Osteocyte (in vitro differentiated cells): ENCODE data around the gene MCTP1. TPM values are rescaled to one million over a fixed set of nuclear protein-coding genes. Genes with fewer than 3 reads are reported as not detected.

Experiments used
- DNase-seq: peaks from one replicate; pipeline ENCODE4 v3.0.0; 2021; ENCODE audit warnings: mixed read lengths; ENCODE audit not compliant: unreplicated experiment; ENCODE audit errors: extremely low spot score
- H3K27ac Mint-ChIP-seq: one replicate; pipeline ENCODE4 v1.8.0; 2021; ENCODE audit warnings: mild to moderate bottlenecking, mixed read lengths; ENCODE audit not compliant: unreplicated experiment
- H3K27me3 Mint-ChIP-seq: one replicate; pipeline ENCODE4 v1.8.0; 2021; ENCODE audit warnings: mixed read lengths; ENCODE audit not compliant: unreplicated experiment
- H3K36me3 Mint-ChIP-seq: one replicate; pipeline ENCODE4 v1.8.0; 2021; ENCODE audit warnings: mixed read lengths; ENCODE audit not compliant: unreplicated experiment
- H3K4me1 Mint-ChIP-seq: one replicate; pipeline ENCODE4 v1.8.0; 2021; ENCODE audit warnings: mixed read lengths; ENCODE audit not compliant: unreplicated experiment
- H3K4me3 Mint-ChIP-seq: one replicate; pipeline ENCODE4 v1.8.0; 2021; ENCODE audit warnings: mild to moderate bottlenecking, moderate library complexity, mixed read lengths; ENCODE audit not compliant: unreplicated experiment
- H3K9me3 Mint-ChIP-seq: one replicate; pipeline ENCODE4 v1.8.0; 2021; ENCODE audit warnings: mixed read lengths; ENCODE audit not compliant: unreplicated experiment
- total RNA-seq: library from RNA; stranded (reverse); gene quantifications from 2 replicates; pipeline ENCODE4 v1.2.1, GENCODE V29; 2021
- TF ChIP-seq, protein P1 (sequence below): fragments of 200-600 bp; sonication (generic); IDR thresholded peaks from 2 replicates; pipeline ENCODE4 v1.5.0; 2021; ENCODE audit warnings: antibody characterized with exemption, mild to moderate bottlenecking, moderate library complexity

The MCTP1 gene
- total RNA-seq, 1 donor from 2014 or later = 0.67 TPM

DNA sequence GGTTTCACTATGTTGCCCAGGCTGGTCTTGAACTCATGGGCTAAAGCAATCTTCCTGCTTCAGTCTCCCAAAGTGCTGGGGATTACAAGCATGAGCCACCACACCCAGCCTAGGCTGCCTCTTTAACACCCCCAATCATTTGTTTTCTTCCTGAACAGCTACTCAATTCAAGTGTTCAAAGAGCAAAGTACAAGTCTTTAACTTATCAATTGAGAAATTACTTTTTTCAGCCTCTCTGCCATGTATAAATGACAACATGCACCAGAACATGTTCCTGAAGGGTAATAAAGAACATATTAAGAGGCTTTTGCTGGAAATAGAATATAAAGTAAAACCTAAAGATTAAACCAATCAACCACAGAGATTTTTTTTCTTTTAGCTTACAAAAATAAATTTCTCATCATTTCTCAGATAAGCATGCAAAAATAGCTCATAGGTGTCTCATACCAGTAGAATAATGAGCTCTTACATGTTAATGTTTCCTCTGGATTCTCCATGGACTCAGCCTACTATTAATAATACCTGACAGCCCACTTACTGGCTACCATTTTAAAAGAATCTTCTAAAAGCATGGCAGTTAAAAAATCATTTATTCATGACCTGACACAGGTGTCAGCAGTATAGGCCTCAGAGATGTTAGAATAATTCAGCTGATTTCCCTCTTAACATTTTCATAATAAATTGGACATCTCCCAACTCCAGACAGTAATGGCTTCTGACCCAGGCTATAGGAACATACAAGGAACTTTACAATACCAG lies 60.0 kb downstream of the MCTP1 start:
- H3K4me3 Mint-ChIP-seq = no peak overlapping the region
- no peak for DNase-seq
- no peaks in the 10 kb centered on the region for H3K36me3 Mint-ChIP-seq
- no peaks in the 10 kb centered on the region for H3K9me3 Mint-ChIP-seq
- no peak overlapping the region for H3K27ac Mint-ChIP-seq
- H3K27me3 Mint-ChIP-seq = peaks cover 14% of the 10 kb centered on the region
- TF ChIP-seq, protein P1, sequence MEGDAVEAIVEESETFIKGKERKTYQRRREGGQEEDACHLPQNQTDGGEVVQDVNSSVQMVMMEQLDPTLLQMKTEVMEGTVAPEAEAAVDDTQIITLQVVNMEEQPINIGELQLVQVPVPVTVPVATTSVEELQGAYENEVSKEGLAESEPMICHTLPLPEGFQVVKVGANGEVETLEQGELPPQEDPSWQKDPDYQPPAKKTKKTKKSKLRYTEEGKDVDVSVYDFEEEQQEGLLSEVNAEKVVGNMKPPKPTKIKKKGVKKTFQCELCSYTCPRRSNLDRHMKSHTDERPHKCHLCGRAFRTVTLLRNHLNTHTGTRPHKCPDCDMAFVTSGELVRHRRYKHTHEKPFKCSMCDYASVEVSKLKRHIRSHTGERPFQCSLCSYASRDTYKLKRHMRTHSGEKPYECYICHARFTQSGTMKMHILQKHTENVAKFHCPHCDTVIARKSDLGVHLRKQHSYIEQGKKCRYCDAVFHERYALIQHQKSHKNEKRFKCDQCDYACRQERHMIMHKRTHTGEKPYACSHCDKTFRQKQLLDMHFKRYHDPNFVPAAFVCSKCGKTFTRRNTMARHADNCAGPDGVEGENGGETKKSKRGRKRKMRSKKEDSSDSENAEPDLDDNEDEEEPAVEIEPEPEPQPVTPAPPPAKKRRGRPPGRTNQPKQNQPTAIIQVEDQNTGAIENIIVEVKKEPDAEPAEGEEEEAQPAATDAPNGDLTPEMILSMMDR = no peak
- no peaks in the 10 kb centered on the region for H3K4me1 Mint-ChIP-seq

DNA sequence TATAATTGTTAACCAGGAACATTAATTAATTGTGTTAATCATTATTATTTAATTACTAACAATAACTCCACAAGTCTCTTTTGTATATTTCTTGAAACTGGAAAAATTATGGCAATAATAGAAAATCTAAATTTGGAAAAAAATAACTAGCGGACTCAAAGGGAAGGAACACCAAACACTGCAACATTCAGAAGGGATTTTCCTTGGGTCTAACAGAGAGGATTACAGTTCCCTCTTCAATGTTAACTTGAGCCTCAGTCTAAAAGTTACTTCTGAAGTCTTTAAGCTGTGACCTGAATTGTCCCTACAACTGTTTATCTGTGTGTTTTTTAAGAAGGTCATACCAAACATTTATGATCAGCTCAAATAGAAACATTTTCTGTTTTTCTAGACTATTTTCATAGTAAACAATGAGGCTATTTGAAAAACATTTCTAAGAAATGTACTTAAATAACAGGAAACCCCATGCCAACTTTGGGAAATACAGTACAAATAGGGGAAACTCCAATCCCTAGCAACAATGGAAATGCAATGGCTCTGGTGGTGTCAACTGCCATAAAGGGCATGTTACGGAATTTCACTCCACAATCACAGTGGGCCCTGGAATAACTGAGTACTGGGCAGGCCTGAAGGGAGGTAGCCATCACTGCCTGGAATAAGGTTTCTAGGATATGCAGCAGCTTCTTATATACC lies 61.2 kb downstream of the MCTP1 start:
- H3K4me1 Mint-ChIP-seq = peaks cover 2% of the 10 kb centered on the region
- no peaks in the 10 kb centered on the region for H3K9me3 Mint-ChIP-seq
- H3K36me3 Mint-ChIP-seq = no peaks in the 10 kb centered on the region
- H3K27me3 Mint-ChIP-seq = peaks cover 14% of the 10 kb centered on the region
- TF ChIP-seq, protein P1 = no peak
- H3K4me3 Mint-ChIP-seq = no peak overlapping the region
- no peak for DNase-seq
- no peak overlapping the region for H3K27ac Mint-ChIP-seq

DNA sequence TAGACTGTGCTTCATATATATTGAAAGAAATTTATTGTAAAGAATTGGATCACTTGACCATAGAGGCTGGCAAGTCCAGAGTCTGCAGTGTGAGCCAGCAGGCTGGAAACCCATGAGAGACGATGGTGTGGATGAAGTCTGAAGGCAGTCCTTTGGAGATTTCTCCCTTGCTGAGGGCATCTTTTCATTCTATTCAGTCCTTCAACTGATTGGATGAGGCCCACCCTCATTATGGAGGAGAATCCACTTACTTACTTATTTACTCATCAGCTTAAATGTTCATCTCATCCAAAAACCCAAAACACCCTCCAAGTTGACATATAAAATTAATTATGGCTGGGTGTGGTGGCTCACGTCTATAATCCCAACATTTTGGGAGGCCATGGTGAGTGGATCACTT lies 62.1 kb downstream of the MCTP1 start:
- peaks cover 14% of the 10 kb centered on the region for H3K27me3 Mint-ChIP-seq
- TF ChIP-seq, protein P1 = no peak
- DNase-seq = no peak
- H3K4me1 Mint-ChIP-seq = peaks cover 2% of the 10 kb centered on the region
- H3K27ac Mint-ChIP-seq = no peak overlapping the region
- H3K9me3 Mint-ChIP-seq = no peaks in the 10 kb centered on the region
- H3K36me3 Mint-ChIP-seq = no peaks in the 10 kb centered on the region
- H3K4me3 Mint-ChIP-seq = no peak overlapping the region

DNA sequence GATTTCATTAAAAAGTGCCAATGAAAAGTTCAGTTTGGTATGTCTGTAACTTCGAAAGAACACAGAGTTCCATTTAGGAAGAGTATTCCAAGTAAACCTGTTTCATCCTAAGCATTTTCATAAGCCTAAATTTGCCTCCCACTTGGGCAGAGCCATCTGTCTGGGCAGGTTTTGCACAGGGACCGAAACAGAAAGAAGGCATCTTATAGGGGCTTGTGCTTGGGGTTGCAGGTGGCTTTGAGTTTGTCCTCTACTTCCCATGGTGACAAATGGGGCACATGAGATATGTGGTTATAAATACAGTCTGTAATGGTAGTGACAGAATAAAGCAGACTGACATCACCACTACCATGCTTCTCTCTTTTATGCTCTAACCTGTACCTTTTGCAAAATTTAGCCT lies 63.7 kb downstream of the MCTP1 start:
- TF ChIP-seq, protein P1 = no peak
- Mint-ChIP-seq H3K36me3 (no peaks in the 10 kb centered on the region), H3K9me3 (no peaks in the 10 kb centered on the region), H3K4me1 (peaks cover 2% of the 10 kb centered on the region), H3K27ac (no peak overlapping the region), H3K4me3 (no peak overlapping the region), H3K27me3 (peaks cover 14% of the 10 kb centered on the region)
- no peak for DNase-seq

DNA sequence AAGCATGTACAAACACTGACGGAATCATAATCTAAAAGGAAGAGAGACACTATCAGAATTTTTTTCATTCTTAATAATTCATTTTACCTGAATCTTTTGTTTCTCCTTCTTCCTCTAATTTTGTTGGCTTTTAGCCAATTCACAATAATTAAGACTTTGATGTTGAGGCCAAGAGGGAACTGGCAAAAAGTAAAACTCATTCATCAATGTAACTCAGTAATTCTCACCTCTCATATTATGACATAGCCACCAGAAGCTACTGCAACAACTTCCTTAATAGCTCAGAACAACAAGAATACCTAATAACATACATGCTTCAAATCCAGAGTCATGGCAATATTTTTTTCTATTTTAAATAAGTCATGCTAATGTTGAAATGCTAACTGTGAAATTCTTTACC lies 64.5 kb downstream of the MCTP1 start:
- TF ChIP-seq, protein P1 = no peak

More for the DNA sequence above, 64.5 kb downstream of the MCTP1 start:
- Mint-ChIP-seq H3K4me3 (no peak overlapping the region), H3K27ac (no peak overlapping the region), H3K27me3 (peaks cover 16% of the 10 kb centered on the region), H3K36me3 (no peaks in the 10 kb centered on the region), H3K9me3 (no peaks in the 10 kb centered on the region), H3K4me1 (peaks cover 2% of the 10 kb centered on the region)
- DNase-seq = no peak
